Heart left ventricle (tissue), 16 donors: ENCODE data around the gene ORAI2. TPM values are rescaled to one million over a fixed set of nuclear protein-coding genes. Genes with fewer than 3 reads are reported as not detected.

Experiments used
- ATAC-seq, 4 donors: fragments of 200-7000 bp; cut with Tn5 transposase; one replicate each; pipeline ENCODE4 v1.9.1; 2020 to 2022; ENCODE audit warnings: moderate library complexity in 4 of 4, mild to moderate bottlenecking in 3 of 4, moderate number of reproducible peaks in 1 of 4
- DNase-seq, 5 donors: peaks; one replicate each; pipeline ENCODE4 v3.0.0-alpha.2; 2020
- H3K27ac ChIP-seq, 12 donors: fragments of 200-600 bp; sonication (generic) in 4 of 12; one replicate each; pipeline versions ENCODE4 v1.5.0 to v1.8.0; 2016 to 2022; ENCODE audit warnings: mild to moderate bottlenecking in 2 of 12
- H3K27me3 ChIP-seq, 9 donors: fragments of 200-600 bp; sonication (generic) in 2 of 9; one replicate each; pipeline versions ENCODE4 v1.5.1 to v1.8.0; 2016 to 2022; ENCODE audit warnings: mild to moderate bottlenecking in 3 of 9
- H3K36me3 ChIP-seq, 9 donors: fragments of 200-600 bp; sonication (generic) in 2 of 9; one replicate each; pipeline versions ENCODE4 v1.5.0 to v1.8.0; 2018 to 2022; ENCODE audit warnings: mild to moderate bottlenecking in 2 of 9
- H3K4me1 ChIP-seq, 12 donors: fragments of 200-600 bp; sonication (generic) in 4 of 12; one replicate each; pipeline versions ENCODE4 v1.5.0 to v1.8.0; 2016 to 2022; ENCODE audit warnings: mild to moderate bottlenecking in 3 of 12
- H3K4me3 ChIP-seq, 12 donors: fragments of 200-600 bp; sonication (generic) in 4 of 12; one replicate each; pipeline versions ENCODE4 v1.5.0 to v1.8.0; 2017 to 2022; ENCODE audit warnings: mild to moderate bottlenecking in 9 of 12, moderate library complexity in 4 of 12
- H3K9me3 ChIP-seq, 12 donors: fragments of 200-600 bp; sonication (generic) in 4 of 12; one replicate each; pipeline versions ENCODE4 v1.5.0 to v1.8.0; 2016 to 2022; ENCODE audit warnings: mild to moderate bottlenecking in 1 of 12
- CTCF ChIP-seq, 12 donors: fragments of 200-600 bp; sonication (generic) in 4 of 12; IDR thresholded peaks; one replicate each; pipeline versions ENCODE4 v1.5.0 to v1.8.0; 2018 to 2022; ENCODE audit warnings: antibody characterized with exemption in 12 of 12, mild to moderate bottlenecking in 5 of 12
- POLR2A ChIP-seq, 2 donors: fragments of 450-650 bp; IDR thresholded peaks; one replicate each; pipeline ENCODE4 v1.6.1; 2017; ENCODE audit warnings: antibody characterized with exemption in 2 of 2, mild to moderate bottlenecking in 2 of 2, moderate library complexity in 2 of 2
- WGBS, 4 donors: extraction: QIAGEN DNeasy Blood & Tissue Kit in 2 of 4; methylation state at CpG; one replicate each; pipeline versions ENCODE4 v1.1.5 to v1.1.7; 2013 to 2018; 5-methylcytosine and 5-hydroxymethylcytosine counted together
- intact Hi-C, 10 donors: fragments of 100-400 bp; cut with DNase I; formaldehyde crosslinking; loops; one replicate each; pipeline versions ENCODE4 v1.11.1 to v1.14.2; 2022
- polyA plus RNA-seq, 2 donors: library from polyadenylated mRNA; stranded (reverse); fragments of 200-250 nt; gene quantifications; one replicate each; pipeline ENCODE4 v1.2.3, GENCODE V29; 2013
- total RNA-seq, 9 donors: library from RNA; depleted of rRNA in 2 of 9; stranded (reverse); fragments of >200 nt in 2 of 9; fragmentation: NEBNext Ultra II Directional in 3 of 9; extraction: Animal tissue kit (Norgen Biotek cat#: 25700) in 3 of 9; gene quantifications; one replicate each; pipeline versions ENCODE4 v1.1.0 to v1.2.4, GENCODE V29; 2016 to 2023
- donor health status: ischemic (EF 13 %, LVEDD 7.1; RV severe dilation, severe dysfunction).
- donor health status: healthy with polysubstance abuse.
- donor health status: DM: no; HTN: yes; CAD: no.
- donor health status: DM: no; HTN: no; CAD: no.
- donor health status: ischemic (EF 25% LVEDD 6.9; RV normal size, moderate dysfunction).
- donor health status: ischemic (EF 25% LVEDD 5.7; RV mildly dilated, moderate dysfunction).
- donor health status: healthy.
- donor health status: DM: yes; HTN: yes; CAD: no.
- donor health status: ischemic (EF 35%, LVEDD 5.7; RV mildly dilated, moderate dysfunction).
- donor health status: nonischemic (EF 11% LVEDD 7.7; RV severe dilation, severe dysfunction).
- donor health status: DM: yes; HTN: yes; CAD: no.
- donor health status: PGD.
- donor health status: ischemic (EF 29% LVEDD 5.4; RV normal size, mild dysfunction).
- donor health status: nonischemic (EF 23%, LVEDD 6.1; RV moderate dilation, normal function).

The ORAI2 gene
- total and polyA plus RNA-seq, 11 donors, result 1.1 to 22.0 (median 4.8) TPM

- Histone ChIP-seq H3K27ac (no peak overlapping the region), H3K9me3 (no peaks in the 10 kb centered on the region), H3K36me3 (peaks cover 0 to 44% (median 23%) of the 10 kb centered on the region in 9 donors), H3K4me3 (no peak overlapping the region), H3K27me3 (no peaks in the 10 kb centered on the region), H3K4me1 (peaks cover 2 to 19% (median 15%) of the 10 kb centered on the region in 12 donors)
- intact Hi-C loops, result loop anchor here in 1 of 10 donors (5.0 kb wide), 1 partner anchor 51 kb away; no protein-coding TSS in a partner anchor
- ATAC-seq (no peak), DNase-seq (peak in 3 of 5 donors; percentile 11 to 63 (median 29))
- WGBS, 4 donors, result 84 to 88% (median 87%) methylated on average over 31 to 40 of the region's 40 CpGs
- TF ChIP-seq CTCF (IDR thresholded peaks at IDR 0.05) (no peak), POLR2A (IDR thresholded peaks at IDR 0.05) (no peak)
Observed at GRCh38 chr7:102468478-102469350, 35.3 kb downstream of the ORAI2 start.

GRCh38 chr7:102469351-102469971 lies 36.1 kb downstream of the ORAI2 start:
- Histone ChIP-seq H3K9me3 (no peaks in the 10 kb centered on the region), H3K27me3 (no peaks in the 10 kb centered on the region), H3K4me1 (peaks cover 0 to 13% (median 10%) of the 10 kb centered on the region in 12 donors), H3K4me3 (no peak overlapping the region), H3K36me3 (peaks cover 0 to 47% (median 24%) of the 10 kb centered on the region in 9 donors), H3K27ac (no peak overlapping the region)
- WGBS, 4 donors, result 88 to 92% (median 89%) methylated on average over 15 to 24 of the region's 24 CpGs
- TF ChIP-seq POLR2A (IDR thresholded peaks at IDR 0.05) (no peak), CTCF (IDR thresholded peaks at IDR 0.05) (no peak)
- ATAC-seq (no peak), DNase-seq (peak in 3 of 5 donors; percentile 8 to 46 (median 20))
- intact Hi-C loops, result loop anchor here in 1 of 10 donors (5.0 kb wide), 1 partner anchor 52 kb away; no protein-coding TSS in a partner anchor

GRCh38 chr7:102469972-102470825 lies 36.8 kb downstream of the ORAI2 start:
- no peak overlapping the region for H3K27ac ChIP-seq
- H3K27me3 ChIP-seq, result no peaks in the 10 kb centered on the region
- ATAC-seq (no peak), DNase-seq (peak in 4 of 5 donors; percentile 10 to 57 (median 26))
- H3K4me3 ChIP-seq, result no peak overlapping the region
- no peak for TF ChIP-seq POLR2A (IDR thresholded peaks at IDR 0.05)
- TF ChIP-seq CTCF (IDR thresholded peaks at IDR 0.05), result no peak
- no peaks in the 10 kb centered on the region for H3K9me3 ChIP-seq
- intact Hi-C loops, result loop anchor here in 1 of 10 donors (5.0 kb wide), 1 partner anchor 53 kb away; no protein-coding TSS in a partner anchor
- H3K36me3 ChIP-seq, result peaks cover 0 to 47% (median 24%) of the 10 kb centered on the region in 9 donors
- H3K4me1 ChIP-seq, result peaks cover 0 to 12% (median 10%) of the 10 kb centered on the region in 12 donors
- WGBS, 4 donors, result 78 to 87% (median 84%) methylated on average over 19 to 20 of the region's 20 CpGs
